ENCODE measurements around the gene VCAN. TPM values are rescaled to one million over a fixed set of nuclear protein-coding genes. Genes with fewer than 3 reads are reported as not detected.

VCAN gene
- total RNA-seq, 1 donor from 2014 or later = 178 TPM

- Histone ChIP-seq H3K4me3 (ENCODE audit: low read depth, low read length) (no peak overlapping the region), H3K27me3 (ENCODE audit: control insufficient read depth, insufficient read depth, low read length) (no peaks in the 10 kb centered on the region), H3K36me3 (ENCODE audit: control insufficient read depth, insufficient read depth, low read length) (no peaks in the 10 kb centered on the region)
- TF ChIP-seq, protein P1, sequence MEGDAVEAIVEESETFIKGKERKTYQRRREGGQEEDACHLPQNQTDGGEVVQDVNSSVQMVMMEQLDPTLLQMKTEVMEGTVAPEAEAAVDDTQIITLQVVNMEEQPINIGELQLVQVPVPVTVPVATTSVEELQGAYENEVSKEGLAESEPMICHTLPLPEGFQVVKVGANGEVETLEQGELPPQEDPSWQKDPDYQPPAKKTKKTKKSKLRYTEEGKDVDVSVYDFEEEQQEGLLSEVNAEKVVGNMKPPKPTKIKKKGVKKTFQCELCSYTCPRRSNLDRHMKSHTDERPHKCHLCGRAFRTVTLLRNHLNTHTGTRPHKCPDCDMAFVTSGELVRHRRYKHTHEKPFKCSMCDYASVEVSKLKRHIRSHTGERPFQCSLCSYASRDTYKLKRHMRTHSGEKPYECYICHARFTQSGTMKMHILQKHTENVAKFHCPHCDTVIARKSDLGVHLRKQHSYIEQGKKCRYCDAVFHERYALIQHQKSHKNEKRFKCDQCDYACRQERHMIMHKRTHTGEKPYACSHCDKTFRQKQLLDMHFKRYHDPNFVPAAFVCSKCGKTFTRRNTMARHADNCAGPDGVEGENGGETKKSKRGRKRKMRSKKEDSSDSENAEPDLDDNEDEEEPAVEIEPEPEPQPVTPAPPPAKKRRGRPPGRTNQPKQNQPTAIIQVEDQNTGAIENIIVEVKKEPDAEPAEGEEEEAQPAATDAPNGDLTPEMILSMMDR (IDR thresholded peaks at IDR 0.05; ENCODE audit: insufficient read depth, low read length, poor library complexity, severe bottlenecking) = no peak
- no peak for DNase-seq (ENCODE audit: low read depth)
These were observed 143.3 kb downstream of the VCAN start for GRCh38 chr5:83614841-83615240.

- no peak for DNase-seq (ENCODE audit: low read depth)
- H3K36me3 ChIP-seq (ENCODE audit: control insufficient read depth, insufficient read depth, low read length) = no peaks in the 10 kb centered on the region
- H3K27me3 ChIP-seq (ENCODE audit: control insufficient read depth, insufficient read depth, low read length) = no peaks in the 10 kb centered on the region
- TF ChIP-seq, protein P1 (IDR thresholded peaks at IDR 0.05; ENCODE audit: insufficient read depth, low read length, poor library complexity, severe bottlenecking) = no peak
- no peak overlapping the region for H3K4me3 ChIP-seq (ENCODE audit: low read depth, low read length)
These were observed 156.8 kb downstream of the VCAN start for GRCh38 chr5:83628360-83628759.

Other genes with a start within 250 kb of the VCAN start
- gene HAPLN1, start 249.1 kb downstream of the VCAN start, total RNA-seq = not detected in 2 replicates